K562 (cell line): Measurements from ENCODE around the gene EIF4G1. TPM values are rescaled to one million over a fixed set of nuclear protein-coding genes. Genes with fewer than 3 reads are reported as not detected.
A peak's percentile ranks its signal among the peaks of the same experiment; 100 is the strongest.

ENCODE experiments used
- BRF2 ChIP-seq: IDR thresholded peaks from 3 replicates; pipeline ENCODE4 v1.6.1; 2011; ENCODE audit warnings: borderline replicate concordance, mild to moderate bottlenecking; ENCODE audit not compliant: insufficient read length, insufficient read depth
- CHCHD3 ChIP-seq: fragments of 250-450 bp; sonication (Bioruptor Pico); IDR thresholded peaks from 2 replicates; pipeline ENCODE4 v2.1.2; 2022; ENCODE audit warnings: mild to moderate bottlenecking
- CTBP1 ChIP-seq: fragments of 450-650 bp; IDR thresholded peaks from 2 replicates; pipeline ENCODE4 v1.6.1; 2016; ENCODE audit warnings: borderline replicate concordance
- ETV5 ChIP-seq: sonication (generic); formaldehyde crosslinking; IDR thresholded peaks from 2 replicates; pipeline ENCODE4 v1.4.0; 2020; ENCODE audit warnings: low read depth, mild to moderate bottlenecking, missing genetic modification reagents
- FOXM1 ChIP-seq, 2 experiments: fragments of 450-650 bp in 1 of 2; sonication (generic) in 1 of 2; formaldehyde crosslinking in 1 of 2; IDR thresholded peaks; 2 replicates each; pipeline versions ENCODE4 v1.6.1 to v1.9.0; 2017 to 2022; ENCODE audit warnings: low read depth in 2 of 2, mild to moderate bottlenecking in 2 of 2, missing genetic modification reagents in 1 of 2, moderate library complexity in 1 of 2
- GMEB1 ChIP-seq: fragments of 250-450 bp; sonication (Bioruptor Pico); IDR thresholded peaks from 2 replicates; pipeline ENCODE4 v1.4.0; 2020; ENCODE audit warnings: mild to moderate bottlenecking
- JUND ChIP-seq, 2 experiments: IDR thresholded peaks; 2 replicates in 1 of 2; 3 replicates in 1 of 2; pipeline ENCODE4 v1.6.1; 2011; ENCODE audit warnings: borderline replicate concordance in 2 of 2, low read depth in 2 of 2, low read length in 2 of 2, improper control_type of control experiment in 1 of 2, missing biosample characterization in 1 of 2, missing genetic modification characterization in 1 of 2, missing genetic modification reagents in 1 of 2
- PHF21A ChIP-seq: fragments of 450-650 bp; IDR thresholded peaks from 2 replicates; pipeline ENCODE4 v1.6.1; 2017; ENCODE audit warnings: low read depth, borderline replicate concordance
- SMAD1 ChIP-seq: fragments of 150-350 bp; IDR thresholded peaks from 2 replicates; pipeline ENCODE4 v1.6.1; 2014; ENCODE audit warnings: low read length, low read depth; ENCODE audit not compliant: partially characterized antibody
- TAF7 ChIP-seq: fragments of 450-650 bp; IDR thresholded peaks from 2 replicates; pipeline ENCODE4 v1.6.1; 2016; ENCODE audit warnings: missing genetic modification characterization, missing compliant biosample characterization
- TBL1XR1 ChIP-seq, 2 experiments: IDR thresholded peaks; 2 replicates each; pipeline ENCODE4 v1.6.1; 2012; ENCODE audit warnings: improper control_type of control experiment in 2 of 2, low read length in 2 of 2, mild to moderate bottlenecking in 1 of 2
- XRCC3 ChIP-seq: fragments of 450-650 bp; IDR thresholded peaks from 2 replicates; pipeline ENCODE4 v1.6.1; 2017; ENCODE audit warnings: mild to moderate bottlenecking, moderate library complexity
- YY1 ChIP-seq, 3 experiments: IDR thresholded peaks; 2 replicates each; pipeline ENCODE4 v1.6.1; 2011; ENCODE audit warnings: low read length in 2 of 3, mild to moderate bottlenecking in 2 of 3, moderate library complexity in 2 of 3, borderline replicate concordance in 1 of 3, control low read depth in 1 of 3, low read depth in 1 of 3; ENCODE audit not compliant: insufficient read depth in 3 of 3, insufficient replicate concordance in 2 of 3, control insufficient read depth in 1 of 3, insufficient read length in 1 of 3; ENCODE audit errors: extremely low read depth in 1 of 3
- ZNF224 ChIP-seq: sonication (generic); formaldehyde crosslinking; IDR thresholded peaks from 2 replicates; pipeline ENCODE4 v1.8.0; 2022; ENCODE audit warnings: mild to moderate bottlenecking, missing genetic modification reagents
- ZNF274 ChIP-seq: IDR thresholded peaks from 2 replicates; pipeline ENCODE4 v1.6.1; 2011; ENCODE audit warnings: low read depth, mild to moderate bottlenecking, low read length, moderate library complexity, borderline replicate concordance
- polyA plus RNA-seq, 8 experiments: library from polyadenylated mRNA; depleted of rRNA in 4 of 8; stranded (reverse) in 5 of 8; unstranded in 3 of 8; fragments of >200 nt; fragmentation: Nextera tagmentation in 2 of 8; fragmentation: Illumina TruSeq in 1 of 8; extraction: Ambion mirVana in 2 of 8; extraction: Trizol in 1 of 8; gene quantifications; 2 replicates each; pipeline versions ENCODE4 v1.2.1 to v1.2.3, GENCODE V29; 2011 to 2014; ENCODE audit warnings: inconsistent platforms in 1 of 8, missing spikeins in 1 of 8
- total RNA-seq, 7 experiments: library from RNA; depleted of rRNA in 6 of 7; stranded (reverse); fragments of >200 nt in 6 of 7; fragmentation: Illumina TruSeq in 2 of 7; extraction: Trizol in 2 of 7; gene quantifications; 2 replicates each; pipeline versions ENCODE4 v1.2.1 to v1.2.3, GENCODE V29; 2011 to 2021; ENCODE audit warnings: low replicate concordance in 1 of 7
- TF ChIP-seq, protein P1 (sequence below): sonication (generic); formaldehyde crosslinking; IDR thresholded peaks from 2 replicates; pipeline ENCODE4 v1.8.1; 2022; ENCODE audit warnings: missing genetic modification reagents
- TF ChIP-seq, protein P2 (sequence below): sonication (generic); formaldehyde crosslinking; IDR thresholded peaks from 2 replicates; pipeline ENCODE4 v1.8.0; 2022; ENCODE audit warnings: missing genetic modification reagents, mild to moderate bottlenecking, borderline replicate concordance
- TF ChIP-seq, protein P3 (sequence below): fragments of 450-650 bp; IDR thresholded peaks from 2 replicates; pipeline ENCODE4 v1.6.1; 2018; ENCODE audit not compliant: partially characterized antibody

The EIF4G1 gene
- total and polyA plus RNA-seq, 9 of the 15 experiments (the other 6 are each of a cell fraction or from before 2014, with no cell fraction given) = 4.6 to 505 (median 155) TPM

DNA sequence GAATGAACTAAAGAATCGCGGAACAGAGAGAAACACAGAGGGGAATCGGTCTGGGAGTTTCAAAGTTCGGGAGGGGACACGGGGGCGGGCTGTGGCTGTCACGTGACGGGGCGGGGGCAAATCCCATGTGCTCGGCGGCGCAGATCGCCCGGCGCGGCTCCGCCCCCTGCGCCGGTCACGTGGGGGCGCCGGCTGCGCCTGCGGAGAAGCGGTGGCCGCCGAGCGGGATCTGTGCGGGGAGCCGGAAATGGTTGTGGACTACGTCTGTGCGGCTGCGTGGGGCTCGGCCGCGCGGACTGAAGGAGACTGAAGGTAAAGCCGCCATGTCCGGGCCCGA lies at the start of gene EIF4G1 (continued):
- TF ChIP-seq SMAD1 (no peak), ZNF224 (CRISPR knock-in tag) (no peak), YY1 (IDR thresholded peaks at IDR 0.05; ENCODE audit: borderline replicate concordance in 1 of 3, control insufficient read depth in 1 of 3, extremely low read depth in 1 of 3, insufficient read depth in 3 of 3, insufficient read length in 1 of 3, insufficient replicate concordance in 2 of 3, low read depth in 1 of 3, low read length in 2 of 3) (peak in 2 of 3 experiments; percentile 81 to 85), TAF7 (tag) (no peak), XRCC3 (no peak), BRF2 (no peak), ETV5 (CRISPR knock-in tag) (no peak), FOXM1 (IDR thresholded peaks at IDR 0.05; ENCODE audit: low read depth) (no peak), FOXM1 (CRISPR knock-in tag; IDR thresholded peaks at IDR 0.05; ENCODE audit: low read depth) (0 out of 2 replicates have a peak, but pooled peaks have one; percentile 38), JUND (IDR thresholded peaks at IDR 0.05; ENCODE audit: borderline replicate concordance, low read depth, low read length) (no peak), JUND (tag; IDR thresholded peaks at IDR 0.05; ENCODE audit: borderline replicate concordance, low read depth, low read length) (no peak; the same call in 2 of the 3 replicates), GMEB1 (CRISPR knock-in tag) (peak; percentile 84), TBL1XR1 (IDR thresholded peaks at IDR 0.05; ENCODE audit: low read length in 2 of 2) (no peak), PHF21A (no peak), ZNF274 (no peak), CHCHD3 (CRISPR knock-in tag) (no peak), CTBP1 (no peak)
- TF ChIP-seq, protein P1, sequence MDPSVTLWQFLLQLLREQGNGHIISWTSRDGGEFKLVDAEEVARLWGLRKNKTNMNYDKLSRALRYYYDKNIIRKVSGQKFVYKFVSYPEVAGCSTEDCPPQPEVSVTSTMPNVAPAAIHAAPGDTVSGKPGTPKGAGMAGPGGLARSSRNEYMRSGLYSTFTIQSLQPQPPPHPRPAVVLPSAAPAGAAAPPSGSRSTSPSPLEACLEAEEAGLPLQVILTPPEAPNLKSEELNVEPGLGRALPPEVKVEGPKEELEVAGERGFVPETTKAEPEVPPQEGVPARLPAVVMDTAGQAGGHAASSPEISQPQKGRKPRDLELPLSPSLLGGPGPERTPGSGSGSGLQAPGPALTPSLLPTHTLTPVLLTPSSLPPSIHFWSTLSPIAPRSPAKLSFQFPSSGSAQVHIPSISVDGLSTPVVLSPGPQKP (CRISPR knock-in tag) = no peak
- TF ChIP-seq, protein P2, sequence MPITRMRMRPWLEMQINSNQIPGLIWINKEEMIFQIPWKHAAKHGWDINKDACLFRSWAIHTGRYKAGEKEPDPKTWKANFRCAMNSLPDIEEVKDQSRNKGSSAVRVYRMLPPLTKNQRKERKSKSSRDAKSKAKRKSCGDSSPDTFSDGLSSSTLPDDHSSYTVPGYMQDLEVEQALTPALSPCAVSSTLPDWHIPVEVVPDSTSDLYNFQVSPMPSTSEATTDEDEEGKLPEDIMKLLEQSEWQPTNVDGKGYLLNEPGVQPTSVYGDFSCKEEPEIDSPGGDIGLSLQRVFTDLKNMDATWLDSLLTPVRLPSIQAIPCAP = no peak
- TF ChIP-seq, protein P3, sequence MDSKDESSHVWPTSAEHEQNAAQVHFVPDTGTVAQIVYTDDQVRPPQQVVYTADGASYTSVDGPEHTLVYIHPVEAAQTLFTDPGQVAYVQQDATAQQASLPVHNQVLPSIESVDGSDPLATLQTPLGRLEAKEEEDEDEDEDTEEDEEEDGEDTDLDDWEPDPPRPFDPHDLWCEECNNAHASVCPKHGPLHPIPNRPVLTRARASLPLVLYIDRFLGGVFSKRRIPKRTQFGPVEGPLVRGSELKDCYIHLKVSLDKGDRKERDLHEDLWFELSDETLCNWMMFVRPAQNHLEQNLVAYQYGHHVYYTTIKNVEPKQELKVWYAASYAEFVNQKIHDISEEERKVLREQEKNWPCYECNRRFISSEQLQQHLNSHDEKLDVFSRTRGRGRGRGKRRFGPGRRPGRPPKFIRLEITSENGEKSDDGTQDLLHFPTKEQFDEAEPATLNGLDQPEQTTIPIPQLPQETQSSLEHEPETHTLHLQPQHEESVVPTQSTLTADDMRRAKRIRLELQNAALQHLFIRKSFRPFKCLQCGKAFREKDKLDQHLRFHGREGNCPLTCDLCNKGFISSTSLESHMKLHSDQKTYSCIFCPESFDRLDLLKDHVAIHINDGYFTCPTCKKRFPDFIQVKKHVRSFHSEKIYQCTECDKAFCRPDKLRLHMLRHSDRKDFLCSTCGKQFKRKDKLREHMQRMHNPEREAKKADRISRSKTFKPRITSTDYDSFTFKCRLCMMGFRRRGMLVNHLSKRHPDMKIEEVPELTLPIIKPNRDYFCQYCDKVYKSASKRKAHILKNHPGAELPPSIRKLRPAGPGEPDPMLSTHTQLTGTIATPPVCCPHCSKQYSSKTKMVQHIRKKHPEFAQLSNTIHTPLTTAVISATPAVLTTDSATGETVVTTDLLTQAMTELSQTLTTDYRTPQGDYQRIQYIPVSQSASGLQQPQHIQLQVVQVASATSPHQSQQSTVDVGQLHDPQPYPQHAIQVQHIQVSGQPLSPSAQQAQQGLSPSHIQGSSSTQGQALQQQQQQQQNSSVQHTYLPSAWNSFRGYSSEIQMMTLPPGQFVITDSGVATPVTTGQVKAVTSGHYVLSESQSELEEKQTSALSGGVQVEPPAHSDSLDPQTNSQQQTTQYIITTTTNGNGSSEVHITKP = no peak
